ENCODE measurements around the gene TRPM3.

DNA sequence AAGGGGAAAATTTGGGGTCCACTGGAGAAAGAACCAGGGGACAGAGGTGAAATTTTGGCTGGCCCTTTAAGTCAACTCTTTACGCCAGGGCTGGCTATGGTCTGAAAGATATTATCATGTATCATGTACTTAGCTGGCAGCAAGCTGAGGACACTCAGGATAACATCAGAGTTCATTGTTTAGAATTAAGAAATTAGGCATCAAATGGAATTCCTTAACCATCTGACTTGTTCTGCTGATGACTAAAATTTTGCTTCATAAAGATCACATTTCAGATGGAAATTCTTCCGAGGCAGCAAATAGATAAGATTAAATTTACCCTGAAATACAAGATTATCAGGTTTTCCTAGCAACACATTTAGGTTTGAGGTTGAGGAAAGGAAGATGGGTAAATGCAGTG is 437.6 kb downstream of the TRPM3 start:
- TF ChIP-seq CTCF (IDR thresholded peaks at IDR 0.05) (no peak), POLR2A (IDR thresholded peaks at IDR 0.05) (no peak)

All from adrenal gland (tissue), 5 donors.